Measurements from ENCODE around the gene CD19.

CD19 gene

DNA sequence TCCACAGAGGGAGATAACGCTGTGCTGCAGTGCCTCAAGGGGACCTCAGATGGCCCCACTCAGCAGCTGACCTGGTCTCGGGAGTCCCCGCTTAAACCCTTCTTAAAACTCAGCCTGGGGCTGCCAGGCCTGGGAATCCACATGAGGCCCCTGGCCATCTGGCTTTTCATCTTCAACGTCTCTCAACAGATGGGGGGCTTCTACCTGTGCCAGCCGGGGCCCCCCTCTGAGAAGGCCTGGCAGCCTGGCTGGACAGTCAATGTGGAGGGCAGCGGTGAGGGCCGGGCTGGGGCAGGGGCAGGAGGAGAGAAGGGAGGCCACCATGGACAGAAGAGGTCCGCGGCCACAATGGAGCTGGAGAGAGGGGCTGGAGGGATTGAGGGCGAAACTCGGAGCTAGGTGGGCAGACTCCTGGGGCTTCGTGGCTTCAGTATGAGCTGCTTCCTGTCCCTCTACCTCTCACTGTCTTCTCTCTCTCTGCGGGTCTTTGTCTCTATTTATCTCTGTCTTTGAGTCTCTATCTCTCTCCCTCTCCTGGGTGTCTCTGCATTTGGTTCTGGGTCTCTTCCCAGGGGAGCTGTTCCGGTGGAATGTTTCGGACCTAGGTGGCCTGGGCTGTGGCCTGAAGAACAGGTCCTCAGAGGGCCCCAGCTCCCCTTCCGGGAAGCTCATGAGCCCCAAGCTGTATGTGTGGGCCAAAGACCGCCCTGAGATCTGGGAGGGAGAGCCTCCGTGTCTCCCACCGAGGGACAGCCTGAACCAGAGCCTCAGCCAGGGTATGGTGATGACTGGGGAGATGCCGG, 769 bp downstream of the CD19 start:
- TF ChIP-seq, protein P1, sequence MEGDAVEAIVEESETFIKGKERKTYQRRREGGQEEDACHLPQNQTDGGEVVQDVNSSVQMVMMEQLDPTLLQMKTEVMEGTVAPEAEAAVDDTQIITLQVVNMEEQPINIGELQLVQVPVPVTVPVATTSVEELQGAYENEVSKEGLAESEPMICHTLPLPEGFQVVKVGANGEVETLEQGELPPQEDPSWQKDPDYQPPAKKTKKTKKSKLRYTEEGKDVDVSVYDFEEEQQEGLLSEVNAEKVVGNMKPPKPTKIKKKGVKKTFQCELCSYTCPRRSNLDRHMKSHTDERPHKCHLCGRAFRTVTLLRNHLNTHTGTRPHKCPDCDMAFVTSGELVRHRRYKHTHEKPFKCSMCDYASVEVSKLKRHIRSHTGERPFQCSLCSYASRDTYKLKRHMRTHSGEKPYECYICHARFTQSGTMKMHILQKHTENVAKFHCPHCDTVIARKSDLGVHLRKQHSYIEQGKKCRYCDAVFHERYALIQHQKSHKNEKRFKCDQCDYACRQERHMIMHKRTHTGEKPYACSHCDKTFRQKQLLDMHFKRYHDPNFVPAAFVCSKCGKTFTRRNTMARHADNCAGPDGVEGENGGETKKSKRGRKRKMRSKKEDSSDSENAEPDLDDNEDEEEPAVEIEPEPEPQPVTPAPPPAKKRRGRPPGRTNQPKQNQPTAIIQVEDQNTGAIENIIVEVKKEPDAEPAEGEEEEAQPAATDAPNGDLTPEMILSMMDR (IDR thresholded peaks at IDR 0.05; ENCODE audit: low read depth, low read length) = no peak
- DNase-seq (ENCODE audit: low read depth, low spot score) = no peak
- H3K4me3 ChIP-seq (ENCODE audit: low read depth, low read length) = no peak overlapping the region
- in situ Hi-C loops (cut with HindIII; ENCODE audit: low sequenced_read_pairs) = no loop called here

DNA sequence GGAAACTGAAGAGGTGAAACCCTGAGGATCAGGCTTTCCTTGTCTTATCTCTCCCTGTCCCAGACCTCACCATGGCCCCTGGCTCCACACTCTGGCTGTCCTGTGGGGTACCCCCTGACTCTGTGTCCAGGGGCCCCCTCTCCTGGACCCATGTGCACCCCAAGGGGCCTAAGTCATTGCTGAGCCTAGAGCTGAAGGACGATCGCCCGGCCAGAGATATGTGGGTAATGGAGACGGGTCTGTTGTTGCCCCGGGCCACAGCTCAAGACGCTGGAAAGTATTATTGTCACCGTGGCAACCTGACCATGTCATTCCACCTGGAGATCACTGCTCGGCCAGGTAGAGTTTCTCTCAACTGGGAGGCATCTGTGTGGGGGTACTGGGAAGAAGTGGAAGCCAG, 1.4 kb downstream of the CD19 start:
- in situ Hi-C loops (cut with HindIII; ENCODE audit: low sequenced_read_pairs) = no loop called here
- no peak overlapping the region for H3K4me3 ChIP-seq (ENCODE audit: low read depth, low read length)
- no peak for DNase-seq (ENCODE audit: low read depth, low spot score)
- TF ChIP-seq, protein P1 (IDR thresholded peaks at IDR 0.05; ENCODE audit: low read depth, low read length) = no peak

DNA sequence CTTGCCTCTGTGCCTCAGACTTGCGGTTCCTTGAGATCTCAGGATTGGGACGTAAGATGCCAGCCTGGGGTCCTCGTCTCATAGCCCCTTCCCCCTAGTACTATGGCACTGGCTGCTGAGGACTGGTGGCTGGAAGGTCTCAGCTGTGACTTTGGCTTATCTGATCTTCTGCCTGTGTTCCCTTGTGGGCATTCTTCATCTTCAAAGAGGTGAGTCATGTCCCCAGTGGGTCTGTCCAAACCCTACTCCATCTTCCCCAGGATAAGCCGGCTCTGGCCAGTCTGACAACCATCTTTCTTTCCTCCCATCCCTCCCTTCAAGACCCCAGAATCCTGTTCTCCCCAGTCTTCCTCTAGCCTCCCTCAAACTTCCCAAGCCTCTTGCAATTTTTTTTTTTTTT, 3.6 kb downstream of the CD19 start:
- no peak for DNase-seq (ENCODE audit: low read depth, low spot score)
- TF ChIP-seq, protein P1 (IDR thresholded peaks at IDR 0.05; ENCODE audit: low read depth, low read length) = no peak
- in situ Hi-C loops (cut with HindIII; ENCODE audit: low sequenced_read_pairs) = no loop called here
- no peak overlapping the region for H3K4me3 ChIP-seq (ENCODE audit: low read depth, low read length)

DNA sequence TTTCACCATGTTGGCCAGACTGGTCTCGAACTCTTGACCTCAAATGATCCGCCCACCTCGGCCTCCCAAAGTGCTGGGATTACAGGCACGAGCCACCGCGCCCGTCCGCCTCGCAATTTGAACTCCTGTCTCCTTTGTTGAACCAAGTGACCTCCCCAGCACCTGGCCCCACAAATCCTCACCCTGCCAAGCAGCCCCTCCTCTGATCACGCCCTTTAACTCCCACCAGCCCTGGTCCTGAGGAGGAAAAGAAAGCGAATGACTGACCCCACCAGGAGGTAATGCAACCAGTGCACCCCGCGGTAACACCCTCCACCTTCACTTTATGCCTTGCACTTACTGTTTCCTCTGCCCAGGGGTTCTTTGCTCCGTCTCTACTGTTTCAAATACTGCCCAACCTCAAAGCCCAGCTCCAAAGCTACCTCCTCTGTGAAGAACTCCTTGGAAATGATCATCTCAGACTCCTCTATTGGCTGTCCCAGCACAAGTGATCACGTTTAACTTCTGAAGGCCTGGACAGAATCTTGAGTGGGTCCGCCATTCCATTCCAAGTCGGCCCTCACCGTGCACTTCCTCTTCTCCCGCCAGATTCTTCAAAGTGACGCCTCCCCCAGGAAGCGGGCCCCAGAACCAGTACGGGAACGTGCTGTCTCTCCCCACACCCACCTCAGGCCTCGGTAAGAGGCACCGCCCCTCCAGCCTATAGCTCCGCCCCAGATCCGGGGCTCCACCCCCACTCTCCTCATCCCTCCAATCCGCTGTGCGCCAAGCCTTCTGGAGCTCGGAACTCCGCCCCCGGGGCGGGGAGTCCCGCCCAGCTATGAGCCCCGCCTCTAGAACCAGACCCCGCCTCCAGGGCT, 4.4 kb downstream of the CD19 start:
- peak; percentile 74 for DNase-seq (ENCODE audit: low read depth, low spot score)
- in situ Hi-C loops (cut with HindIII; ENCODE audit: low sequenced_read_pairs) = no loop called here
- H3K4me3 ChIP-seq (ENCODE audit: low read depth, low read length) = peak overlapping the region; percentile 20
- TF ChIP-seq, protein P1 (IDR thresholded peaks at IDR 0.05; ENCODE audit: low read depth, low read length) = no peak

DNA sequence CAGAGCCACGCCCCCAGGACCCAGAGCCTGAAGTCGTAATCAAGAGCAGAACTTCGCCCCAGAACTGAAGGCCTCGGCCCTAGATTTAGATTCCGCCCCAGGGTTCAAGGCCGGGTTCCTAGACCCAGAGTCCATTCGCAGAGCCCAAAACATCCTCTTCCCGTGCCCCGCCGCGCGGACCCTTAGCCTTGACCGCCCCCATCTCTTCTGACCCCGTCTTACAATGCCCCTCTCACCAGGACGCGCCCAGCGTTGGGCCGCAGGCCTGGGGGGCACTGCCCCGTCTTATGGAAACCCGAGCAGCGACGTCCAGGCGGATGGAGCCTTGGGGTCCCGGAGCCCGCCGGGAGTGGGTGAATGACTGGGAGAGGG, 5.0 kb downstream of the CD19 start:
- no peak for DNase-seq (ENCODE audit: low read depth, low spot score)
- in situ Hi-C loops (cut with HindIII; ENCODE audit: low sequenced_read_pairs) = no loop called here
- H3K4me3 ChIP-seq (ENCODE audit: low read depth, low read length) = no peak overlapping the region
- TF ChIP-seq, protein P1 (IDR thresholded peaks at IDR 0.05; ENCODE audit: low read depth, low read length) = no peak

DNA sequence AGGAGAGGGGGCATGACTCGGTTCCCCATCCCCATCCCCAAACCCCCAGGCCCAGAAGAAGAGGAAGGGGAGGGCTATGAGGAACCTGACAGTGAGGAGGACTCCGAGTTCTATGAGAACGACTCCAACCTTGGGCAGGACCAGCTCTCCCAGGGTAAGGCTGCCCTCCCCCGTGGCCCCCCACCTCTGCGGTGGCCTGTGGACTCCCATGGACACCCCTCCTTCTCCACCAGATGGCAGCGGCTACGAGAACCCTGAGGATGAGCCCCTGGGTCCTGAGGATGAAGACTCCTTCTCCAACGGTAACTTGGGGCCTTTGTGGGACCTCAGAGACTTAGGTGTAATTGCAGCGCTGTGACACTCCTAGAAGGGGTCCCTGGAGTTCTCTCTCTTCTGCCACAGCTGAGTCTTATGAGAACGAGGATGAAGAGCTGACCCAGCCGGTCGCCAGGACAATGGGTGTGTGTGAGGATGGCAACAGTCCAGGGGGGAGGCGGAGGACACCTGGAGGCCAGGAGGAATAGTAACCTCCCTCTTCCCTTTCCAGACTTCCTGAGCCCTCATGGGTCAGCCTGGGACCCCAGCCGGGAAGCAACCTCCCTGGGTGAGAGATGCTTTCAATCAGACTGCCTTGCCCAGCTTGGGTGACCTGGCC, 5.6 kb downstream of the CD19 start:
- DNase-seq (ENCODE audit: low read depth, low spot score) = no peak
- no peak overlapping the region for H3K4me3 ChIP-seq (ENCODE audit: low read depth, low read length)
- TF ChIP-seq, protein P1 (IDR thresholded peaks at IDR 0.05; ENCODE audit: low read depth, low read length) = no peak
- in situ Hi-C loops (cut with HindIII; ENCODE audit: low sequenced_read_pairs) = no loop called here
